Measurements from ENCODE around the gene CACNG3.

CACNG3 gene

DNA sequence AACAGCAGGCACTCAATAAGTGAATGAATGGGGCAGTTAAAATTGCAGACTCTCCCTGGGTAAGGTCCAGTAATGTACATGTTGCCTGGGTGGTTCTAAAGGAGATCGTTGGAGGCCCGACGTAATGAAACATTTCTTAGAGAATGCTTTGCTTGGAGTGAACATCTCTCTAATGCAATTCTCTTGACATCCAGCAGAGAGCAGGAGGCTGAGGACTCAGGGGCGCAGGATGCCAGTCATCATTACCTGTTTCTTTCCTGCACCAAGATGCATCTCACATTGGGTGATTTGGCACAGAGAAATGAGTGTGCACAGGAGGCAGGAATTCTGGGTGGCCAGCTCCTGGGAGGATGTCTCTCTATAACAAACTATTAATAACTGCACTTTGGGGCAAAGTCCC, 152.9 kb downstream of the CACNG3 start:
- no peak for DNase-seq

Measured in inflammatory macrophage (primary cell).